Kidney capillary endothelial cell (primary cell): ENCODE data around the gene SMLR1.
"Not testable (repeated sequence)": the region's sequence is repeated elsewhere in the genome, so short reads cannot be mapped to it uniquely, and the experiment has no call there.

Experiments
- DNase-seq: peaks from one replicate; pipeline ENCODE4 v3.0.0-alpha.2; 2018; ENCODE audit warnings: low spot score

The SMLR1 gene

GRCh38 chr6:130827247-130828149, at the start of gene SMLR1:
SMLR1 (plus strand) TSS chr6:130827406; CDS start chr6:130827414, 8 bp downstream.
- DNase-seq, result no peak

GRCh38 chr6:130778946-130779657, 48.1 kb upstream of the SMLR1 start:
- DNase-seq, result no peak

GRCh38 chr6:130779658-130780033, 47.6 kb upstream of the SMLR1 start:
- DNase-seq, result no peak

- no peak for DNase-seq
Measured at GRCh38 chr6:130780122-130780521, 47.1 kb upstream of the SMLR1 start.

- DNase-seq, result no peak
Measured at GRCh38 chr6:130781557-130781956, 45.6 kb upstream of the SMLR1 start.

GRCh38 chr6:130783416-130784107, 43.6 kb upstream of the SMLR1 start:
- DNase-seq, result no peak

- DNase-seq, result no peak
Measured at GRCh38 chr6:130787726-130788500, 39.3 kb upstream of the SMLR1 start.

- no peak for DNase-seq
Measured at GRCh38 chr6:130788954-130789353, 38.3 kb upstream of the SMLR1 start.

- DNase-seq, result no peak
Measured at GRCh38 chr6:130794010-130794697, 33.1 kb upstream of the SMLR1 start.

GRCh38 chr6:130794738-130795137, 32.5 kb upstream of the SMLR1 start:
- DNase-seq, result no peak

GRCh38 chr6:130796313-130796905, 30.8 kb upstream of the SMLR1 start:
- no peak for DNase-seq

- DNase-seq, result no peak
Measured at GRCh38 chr6:130797061-130797460, 30.1 kb upstream of the SMLR1 start.

- not testable (repeated sequence) for DNase-seq
Measured at GRCh38 chr6:130801368-130801767, 25.8 kb upstream of the SMLR1 start.

- DNase-seq, result no peak
Measured at GRCh38 chr6:130810307-130811030, 16.7 kb upstream of the SMLR1 start.

GRCh38 chr6:130811932-130812331, 15.3 kb upstream of the SMLR1 start:
- DNase-seq, result no peak

GRCh38 chr6:130814506-130814905, 12.7 kb upstream of the SMLR1 start:
- DNase-seq, result no peak

- DNase-seq, result no peak
Measured at GRCh38 chr6:130815200-130816071, 11.8 kb upstream of the SMLR1 start.

GRCh38 chr6:130822736-130823135, 4.5 kb upstream of the SMLR1 start:
- no peak for DNase-seq
